HCT116 (cell line): ENCODE results near the gene OR8A1.

Experiments
- CBX3 ChIP-seq: IDR thresholded peaks from 2 replicates; pipeline ENCODE4 v1.6.1; 2012; ENCODE audit warnings: low read depth
- ELF1 ChIP-seq: IDR thresholded peaks from 2 replicates; pipeline ENCODE4 v1.6.1; 2012; ENCODE audit warnings: low read depth, borderline replicate concordance
- EZH2 ChIP-seq: fragments of 200-600 bp; sonication (generic); IDR thresholded peaks from 2 replicates; pipeline ENCODE4 v1.6.1; 2017; ENCODE audit warnings: antibody characterized with exemption, mixed run types
- POLR2A ChIP-seq: IDR thresholded peaks from 2 replicates; pipeline ENCODE4 v1.7.0; 2011; ENCODE audit warnings: borderline replicate concordance; ENCODE audit not compliant: insufficient read depth, insufficient read length; ENCODE audit errors: extremely low read depth
- POLR2AphosphoS5 ChIP-seq: IDR thresholded peaks from 2 replicates; pipeline ENCODE4 v1.6.1; 2011; ENCODE audit warnings: mild to moderate bottlenecking, low read depth, low read length, moderate library complexity
- RAD21 ChIP-seq: IDR thresholded peaks from 2 replicates; pipeline ENCODE4 v1.6.1; 2012; ENCODE audit warnings: low read depth, mild to moderate bottlenecking
- SP1 ChIP-seq: IDR thresholded peaks from 2 replicates; pipeline ENCODE4 v1.6.1; 2012; ENCODE audit warnings: low read depth
- YY1 ChIP-seq: IDR thresholded peaks from 2 replicates; pipeline ENCODE4 v1.6.1; 2011; ENCODE audit warnings: low read length, low read depth, moderate library complexity, mild to moderate bottlenecking; ENCODE audit not compliant: insufficient replicate concordance; ENCODE audit errors: extremely low read depth
- ZFX ChIP-seq: fragments of 450-650 bp; IDR thresholded peaks from 2 replicates; pipeline ENCODE4 v1.6.1; 2017
- ZNF274 ChIP-seq: fragments of 200-500 bp; sonication (Bioruptor generic); IDR thresholded peaks from 2 replicates; pipeline ENCODE4 v1.6.1; 2014; ENCODE audit warnings: mild to moderate bottlenecking, low read depth, low read length, inconsistent platforms
- TF ChIP-seq, protein P1 (sequence below), 3 experiments: fragments of 200-600 bp in 1 of 3; sonication (generic) in 1 of 3; IDR thresholded peaks in 2 of 3; conservative IDR thresholded peaks in 1 of 3; 2 replicates each; pipeline ENCODE4 v1.5.1; 2012 to 2017; ENCODE audit warnings: low read depth in 2 of 3, low read length in 2 of 3, antibody characterized with exemption in 1 of 3, borderline replicate concordance in 1 of 3, control low read depth in 1 of 3, mild to moderate bottlenecking in 1 of 3, mixed read lengths in 1 of 3, mixed run types in 1 of 3, moderate library complexity in 1 of 3; ENCODE audit not compliant: insufficient read depth in 1 of 3
- TF ChIP-seq, protein P2 (sequence below): IDR thresholded peaks from 2 replicates; pipeline ENCODE4 v1.6.1; 2012; ENCODE audit warnings: low read depth
- TF ChIP-seq, protein P3 (sequence below): IDR thresholded peaks from 2 replicates; pipeline ENCODE4 v1.6.1; 2012
- TF ChIP-seq, protein P4 (sequence below): IDR thresholded peaks from 2 replicates; pipeline ENCODE4 v1.6.1; 2012

DNA sequence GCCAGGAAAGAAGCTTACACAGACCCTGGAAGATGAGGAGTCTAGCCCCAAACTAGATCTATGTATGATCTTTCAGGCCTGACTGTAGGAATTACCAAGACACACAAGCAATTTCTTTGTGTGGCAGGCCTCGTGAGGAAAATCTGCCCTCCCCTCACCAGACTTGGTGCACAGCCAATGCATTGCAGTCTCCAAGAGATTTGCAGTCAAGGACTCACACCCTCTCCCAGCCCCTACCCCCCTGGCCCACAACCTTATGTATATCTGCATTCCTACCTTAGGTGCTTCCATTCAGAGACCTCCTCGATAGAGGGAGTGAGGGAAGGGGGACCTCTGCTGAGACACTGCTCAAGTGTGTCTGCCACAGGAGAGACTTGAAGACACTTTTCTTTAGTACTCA is 36.2 kb upstream of the OR8A1 start:
- TF ChIP-seq, protein P1, sequence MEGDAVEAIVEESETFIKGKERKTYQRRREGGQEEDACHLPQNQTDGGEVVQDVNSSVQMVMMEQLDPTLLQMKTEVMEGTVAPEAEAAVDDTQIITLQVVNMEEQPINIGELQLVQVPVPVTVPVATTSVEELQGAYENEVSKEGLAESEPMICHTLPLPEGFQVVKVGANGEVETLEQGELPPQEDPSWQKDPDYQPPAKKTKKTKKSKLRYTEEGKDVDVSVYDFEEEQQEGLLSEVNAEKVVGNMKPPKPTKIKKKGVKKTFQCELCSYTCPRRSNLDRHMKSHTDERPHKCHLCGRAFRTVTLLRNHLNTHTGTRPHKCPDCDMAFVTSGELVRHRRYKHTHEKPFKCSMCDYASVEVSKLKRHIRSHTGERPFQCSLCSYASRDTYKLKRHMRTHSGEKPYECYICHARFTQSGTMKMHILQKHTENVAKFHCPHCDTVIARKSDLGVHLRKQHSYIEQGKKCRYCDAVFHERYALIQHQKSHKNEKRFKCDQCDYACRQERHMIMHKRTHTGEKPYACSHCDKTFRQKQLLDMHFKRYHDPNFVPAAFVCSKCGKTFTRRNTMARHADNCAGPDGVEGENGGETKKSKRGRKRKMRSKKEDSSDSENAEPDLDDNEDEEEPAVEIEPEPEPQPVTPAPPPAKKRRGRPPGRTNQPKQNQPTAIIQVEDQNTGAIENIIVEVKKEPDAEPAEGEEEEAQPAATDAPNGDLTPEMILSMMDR (IDR thresholded peaks at IDR 0.05 in 2 of 3, conservative IDR thresholded peaks at IDR 0.05 in 1 of 3; ENCODE audit: borderline replicate concordance in 1 of 3, insufficient read depth in 1 of 3, low read depth in 2 of 3, low read length in 2 of 3): no peak
- no peak for TF ChIP-seq EZH2
- no peak for TF ChIP-seq POLR2A
- no peak for TF ChIP-seq SP1
- TF ChIP-seq, protein P2, sequence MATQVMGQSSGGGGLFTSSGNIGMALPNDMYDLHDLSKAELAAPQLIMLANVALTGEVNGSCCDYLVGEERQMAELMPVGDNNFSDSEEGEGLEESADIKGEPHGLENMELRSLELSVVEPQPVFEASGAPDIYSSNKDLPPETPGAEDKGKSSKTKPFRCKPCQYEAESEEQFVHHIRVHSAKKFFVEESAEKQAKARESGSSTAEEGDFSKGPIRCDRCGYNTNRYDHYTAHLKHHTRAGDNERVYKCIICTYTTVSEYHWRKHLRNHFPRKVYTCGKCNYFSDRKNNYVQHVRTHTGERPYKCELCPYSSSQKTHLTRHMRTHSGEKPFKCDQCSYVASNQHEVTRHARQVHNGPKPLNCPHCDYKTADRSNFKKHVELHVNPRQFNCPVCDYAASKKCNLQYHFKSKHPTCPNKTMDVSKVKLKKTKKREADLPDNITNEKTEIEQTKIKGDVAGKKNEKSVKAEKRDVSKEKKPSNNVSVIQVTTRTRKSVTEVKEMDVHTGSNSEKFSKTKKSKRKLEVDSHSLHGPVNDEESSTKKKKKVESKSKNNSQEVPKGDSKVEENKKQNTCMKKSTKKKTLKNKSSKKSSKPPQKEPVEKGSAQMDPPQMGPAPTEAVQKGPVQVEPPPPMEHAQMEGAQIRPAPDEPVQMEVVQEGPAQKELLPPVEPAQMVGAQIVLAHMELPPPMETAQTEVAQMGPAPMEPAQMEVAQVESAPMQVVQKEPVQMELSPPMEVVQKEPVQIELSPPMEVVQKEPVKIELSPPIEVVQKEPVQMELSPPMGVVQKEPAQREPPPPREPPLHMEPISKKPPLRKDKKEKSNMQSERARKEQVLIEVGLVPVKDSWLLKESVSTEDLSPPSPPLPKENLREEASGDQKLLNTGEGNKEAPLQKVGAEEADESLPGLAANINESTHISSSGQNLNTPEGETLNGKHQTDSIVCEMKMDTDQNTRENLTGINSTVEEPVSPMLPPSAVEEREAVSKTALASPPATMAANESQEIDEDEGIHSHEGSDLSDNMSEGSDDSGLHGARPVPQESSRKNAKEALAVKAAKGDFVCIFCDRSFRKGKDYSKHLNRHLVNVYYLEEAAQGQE: no peak
- TF ChIP-seq CBX3: no peak
- no peak for TF ChIP-seq ZFX
- no peak for TF ChIP-seq RAD21
- TF ChIP-seq POLR2AphosphoS5: no peak
- TF ChIP-seq, protein P3, sequence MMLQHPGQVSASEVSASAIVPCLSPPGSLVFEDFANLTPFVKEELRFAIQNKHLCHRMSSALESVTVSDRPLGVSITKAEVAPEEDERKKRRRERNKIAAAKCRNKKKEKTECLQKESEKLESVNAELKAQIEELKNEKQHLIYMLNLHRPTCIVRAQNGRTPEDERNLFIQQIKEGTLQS: no peak
- TF ChIP-seq, protein P4, sequence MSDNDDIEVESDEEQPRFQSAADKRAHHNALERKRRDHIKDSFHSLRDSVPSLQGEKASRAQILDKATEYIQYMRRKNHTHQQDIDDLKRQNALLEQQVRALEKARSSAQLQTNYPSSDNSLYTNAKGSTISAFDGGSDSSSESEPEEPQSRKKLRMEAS: no peak
- TF ChIP-seq ELF1: no peak
- no peak for TF ChIP-seq ZNF274
- TF ChIP-seq YY1: no peak
